Type B pancreatic cell (in vitro differentiated cells): ENCODE data around the gene MRPS31. TPM values are rescaled to one million over a fixed set of nuclear protein-coding genes. Genes with fewer than 3 reads are reported as not detected.
A peak's percentile ranks its signal among the peaks of the same experiment; 100 is the strongest.

Experiments
- DNase-seq: peaks from one replicate; pipeline ENCODE4 v3.0.0; 2021; ENCODE audit warnings: mixed read lengths; ENCODE audit not compliant: unreplicated experiment; ENCODE audit errors: extremely low spot score
- H3K27ac Mint-ChIP-seq: 2 replicates; pipeline ENCODE4 v1.8.0; 2021; ENCODE audit warnings: mild to moderate bottlenecking, mixed read lengths
- H3K27me3 Mint-ChIP-seq: 2 replicates; pipeline ENCODE4 v1.8.0; 2021; ENCODE audit warnings: mixed read lengths
- H3K36me3 Mint-ChIP-seq: 2 replicates; pipeline ENCODE4 v1.8.0; 2021; ENCODE audit warnings: mixed read lengths
- H3K4me1 Mint-ChIP-seq: one replicate; pipeline ENCODE4 v1.8.0; 2021; ENCODE audit warnings: mixed read lengths; ENCODE audit not compliant: unreplicated experiment
- H3K4me3 Mint-ChIP-seq: 2 replicates; pipeline ENCODE4 v1.8.0; 2021; ENCODE audit warnings: mild to moderate bottlenecking, mixed read lengths
- H3K9me3 Mint-ChIP-seq: 2 replicates; pipeline ENCODE4 v1.8.0; 2021; ENCODE audit warnings: mixed read lengths
- long read RNA-seq: library from polyadenylated mRNA; unstranded; transcript quantifications from one replicate; pipeline ENCODE4 v2.0.0, GENCODE V29; 2020
- total RNA-seq: library from RNA; stranded (reverse); gene quantifications from 2 replicates; pipeline ENCODE4 v1.2.1, GENCODE V29; 2021; ENCODE audit warnings: low replicate concordance
- TF ChIP-seq, protein P1 (sequence below): fragments of 200-600 bp; sonication (generic); conservative IDR thresholded peaks from 2 replicates; pipeline ENCODE4 v1.5.0; 2021; ENCODE audit warnings: antibody characterized with exemption, mild to moderate bottlenecking

Gene MRPS31
- 26.7 and 33.6 TPM in 2 replicates for total RNA-seq
- long read RNA-seq, transcript MRPS31-201 (7 exons, 1,462 nt), result major isoform, 54 of 66 reads
- long read RNA-seq, partial matches to known transcripts, result 12 of 66 reads
- long read RNA-seq, other reads (novel, unspliced or antisense), result 0 of 66 reads

DNA sequence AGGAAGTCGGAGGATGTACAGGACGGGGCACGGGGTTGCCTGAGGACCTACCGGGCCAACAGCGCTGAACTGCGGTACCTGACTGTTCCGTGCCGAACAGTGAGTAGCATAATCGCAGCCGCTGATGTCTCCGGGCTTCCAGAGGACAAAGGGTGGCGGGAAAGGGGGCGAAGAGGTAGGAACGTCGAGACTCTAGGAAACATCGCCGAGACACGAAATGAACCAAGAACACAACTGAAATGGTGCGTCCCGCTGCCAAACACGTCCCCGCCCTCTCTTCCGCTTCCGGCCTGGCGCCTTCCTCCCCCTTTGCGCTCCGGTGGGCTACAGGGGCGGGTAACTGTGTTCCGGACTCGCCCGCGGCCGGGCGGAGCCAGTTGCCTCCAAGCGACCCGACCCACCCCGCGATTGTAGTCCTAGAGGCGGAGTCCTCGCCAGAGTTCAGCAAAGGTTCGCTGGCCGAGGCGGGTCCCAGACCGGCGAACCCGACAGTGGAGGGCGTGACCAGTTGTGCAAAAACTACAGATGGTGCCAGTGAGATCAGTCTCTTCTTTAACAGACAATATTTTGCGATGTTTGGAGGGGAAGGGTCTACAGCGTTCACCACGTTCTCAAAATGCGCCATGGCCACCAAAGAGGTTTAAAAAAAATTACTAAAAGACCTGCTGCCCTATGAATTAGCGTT is at the start of gene MRPS31:
TSS of gene MRPS31 (minus strand) at position 257 of the 685 bp plus-strand sequence. CDS start at position 203, 54 bp downstream.
- Mint-ChIP-seq H3K27me3 (no peaks in the 10 kb centered on the region), H3K27ac (peak within 1 kb of the TSS; percentile 99), H3K36me3 (peaks cover 7% of the 10 kb centered on the region), H3K9me3 (no peaks in the 10 kb centered on the region), H3K4me1 (peaks cover 14% of the 10 kb centered on the region), H3K4me3 (peak within 1 kb of the TSS; percentile 99)
- DNase-seq, result peak; percentile 96
- TF ChIP-seq, protein P1, sequence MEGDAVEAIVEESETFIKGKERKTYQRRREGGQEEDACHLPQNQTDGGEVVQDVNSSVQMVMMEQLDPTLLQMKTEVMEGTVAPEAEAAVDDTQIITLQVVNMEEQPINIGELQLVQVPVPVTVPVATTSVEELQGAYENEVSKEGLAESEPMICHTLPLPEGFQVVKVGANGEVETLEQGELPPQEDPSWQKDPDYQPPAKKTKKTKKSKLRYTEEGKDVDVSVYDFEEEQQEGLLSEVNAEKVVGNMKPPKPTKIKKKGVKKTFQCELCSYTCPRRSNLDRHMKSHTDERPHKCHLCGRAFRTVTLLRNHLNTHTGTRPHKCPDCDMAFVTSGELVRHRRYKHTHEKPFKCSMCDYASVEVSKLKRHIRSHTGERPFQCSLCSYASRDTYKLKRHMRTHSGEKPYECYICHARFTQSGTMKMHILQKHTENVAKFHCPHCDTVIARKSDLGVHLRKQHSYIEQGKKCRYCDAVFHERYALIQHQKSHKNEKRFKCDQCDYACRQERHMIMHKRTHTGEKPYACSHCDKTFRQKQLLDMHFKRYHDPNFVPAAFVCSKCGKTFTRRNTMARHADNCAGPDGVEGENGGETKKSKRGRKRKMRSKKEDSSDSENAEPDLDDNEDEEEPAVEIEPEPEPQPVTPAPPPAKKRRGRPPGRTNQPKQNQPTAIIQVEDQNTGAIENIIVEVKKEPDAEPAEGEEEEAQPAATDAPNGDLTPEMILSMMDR, result peak; percentile 22

DNA sequence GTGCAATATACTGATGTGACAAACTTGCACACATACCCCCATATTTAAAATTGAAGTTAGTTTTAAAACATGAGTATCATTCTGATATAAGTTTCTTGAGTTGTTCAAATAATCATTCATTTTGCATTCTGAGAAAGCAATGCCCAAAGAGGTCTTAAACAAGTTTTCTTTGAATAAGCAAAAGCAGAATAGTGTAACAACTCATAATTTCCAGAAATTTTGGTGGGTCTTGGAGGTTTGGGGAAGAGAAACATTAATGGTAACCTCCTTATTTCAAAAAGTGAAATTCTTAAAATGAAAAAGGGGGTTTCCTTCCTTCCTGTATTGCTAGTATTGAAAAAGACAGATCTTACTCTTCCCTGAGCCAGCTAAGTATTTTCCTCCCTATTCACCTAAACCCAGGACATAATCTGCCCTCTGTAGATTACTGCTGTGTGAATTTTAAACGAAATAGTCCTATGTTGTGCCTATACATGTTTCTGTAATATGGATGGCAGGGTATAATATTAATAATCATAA is 48.9 kb upstream of the MRPS31 start:
- H3K4me3 Mint-ChIP-seq, result no peak overlapping the region
- no peak for DNase-seq
- H3K4me1 Mint-ChIP-seq, result no peaks in the 10 kb centered on the region

DNA sequence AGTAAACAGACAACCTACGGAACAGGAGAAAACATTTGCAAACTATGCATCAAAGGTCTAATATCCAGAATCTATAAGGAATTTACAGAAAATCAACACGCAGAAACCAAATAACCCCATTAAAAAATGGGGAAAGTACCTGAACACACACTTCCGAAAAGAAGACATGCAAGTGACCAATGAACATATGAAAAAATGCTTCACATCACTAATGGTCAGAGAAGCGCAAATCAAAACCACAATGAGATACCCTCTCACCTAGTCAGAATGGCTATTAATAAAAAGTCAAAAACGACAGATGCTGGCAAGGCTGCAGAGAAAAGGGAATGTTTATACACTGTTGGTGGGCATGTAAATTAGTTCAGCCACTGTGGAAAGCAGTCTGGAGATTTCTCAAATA is 47.9 kb upstream of the MRPS31 start:
- Mint-ChIP-seq H3K4me1 (no peaks in the 10 kb centered on the region), H3K9me3 (peaks cover 19% of the 10 kb centered on the region), H3K4me3 (no peak overlapping the region), H3K27me3 (no peaks in the 10 kb centered on the region), H3K36me3 (peaks cover 14% of the 10 kb centered on the region), H3K27ac (no peak overlapping the region)
- no peak for DNase-seq
- TF ChIP-seq, protein P1, result no peak

More for the DNA sequence above, 48.9 kb upstream of the MRPS31 start:
- peaks cover 8% of the 10 kb centered on the region for H3K36me3 Mint-ChIP-seq
- no peaks in the 10 kb centered on the region for H3K27me3 Mint-ChIP-seq
- H3K9me3 Mint-ChIP-seq, result peaks cover 17% of the 10 kb centered on the region
- no peak overlapping the region for H3K27ac Mint-ChIP-seq
- TF ChIP-seq, protein P1, result no peak

DNA sequence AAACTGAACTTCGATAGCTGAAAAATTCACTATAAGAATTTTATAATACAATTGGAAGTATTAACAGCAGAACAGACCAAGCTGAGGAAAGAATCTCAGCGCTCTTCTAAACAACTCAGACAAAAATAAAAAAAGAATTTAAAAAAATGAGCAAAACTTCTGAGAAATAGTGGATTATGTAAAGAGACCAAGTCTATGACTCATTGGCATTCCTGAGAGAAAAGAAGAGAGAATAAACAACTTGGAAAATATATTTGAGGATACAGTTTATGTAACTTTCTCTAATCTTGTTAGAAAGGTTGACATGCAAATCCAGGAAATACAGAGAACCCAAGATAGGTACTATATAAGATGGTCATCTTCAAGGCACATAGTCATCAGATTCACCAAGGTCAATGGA is 43.8 kb upstream of the MRPS31 start:
- TF ChIP-seq, protein P1, result no peak
- Mint-ChIP-seq H3K4me3 (no peak overlapping the region), H3K27ac (no peak overlapping the region), H3K4me1 (no peaks in the 10 kb centered on the region), H3K9me3 (peaks cover 19% of the 10 kb centered on the region), H3K36me3 (peaks cover 32% of the 10 kb centered on the region), H3K27me3 (no peaks in the 10 kb centered on the region)
- no peak for DNase-seq

DNA sequence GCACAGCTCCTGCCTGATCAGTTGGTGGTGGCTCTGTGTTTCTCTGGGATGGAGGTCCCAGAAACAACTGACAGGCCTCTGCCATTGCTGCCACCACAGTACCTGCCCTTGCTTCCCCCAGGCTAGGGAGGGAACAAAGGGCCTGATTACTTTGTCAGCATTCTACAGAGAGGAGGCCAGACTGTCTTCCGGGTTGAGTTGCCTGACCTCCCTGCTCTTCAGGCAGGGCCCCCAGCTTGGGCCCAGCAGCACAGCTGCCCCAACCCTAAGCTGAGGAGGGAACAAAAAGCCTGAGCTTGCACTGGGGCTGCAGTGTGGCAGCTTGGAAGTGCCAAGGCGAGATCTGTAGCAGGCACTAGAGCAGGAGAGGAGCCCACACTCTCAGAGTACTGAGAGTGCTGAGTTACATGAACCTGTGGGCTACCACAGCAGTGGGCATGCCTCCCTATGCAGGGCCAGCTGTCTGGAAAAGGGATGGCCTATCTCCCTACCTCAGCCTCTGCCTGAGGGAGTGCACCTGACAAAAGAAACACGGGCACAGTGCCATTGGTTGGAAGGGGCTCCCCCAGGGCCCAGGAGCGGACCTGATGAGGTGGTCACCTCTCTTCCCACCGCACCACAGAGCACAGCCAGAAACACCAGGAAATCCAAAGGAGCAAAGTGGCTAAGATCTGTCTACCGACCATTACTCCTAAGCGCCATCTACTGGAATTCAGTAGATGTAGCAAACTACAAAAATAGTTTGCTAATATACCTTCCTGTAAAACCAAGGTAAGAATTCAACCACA is 42.9 kb upstream of the MRPS31 start:
- Mint-ChIP-seq H3K27ac (no peak overlapping the region), H3K27me3 (no peaks in the 10 kb centered on the region), H3K4me3 (no peak overlapping the region), H3K4me1 (no peaks in the 10 kb centered on the region), H3K9me3 (peaks cover 19% of the 10 kb centered on the region), H3K36me3 (peaks cover 42% of the 10 kb centered on the region)
- TF ChIP-seq, protein P1, result peak; percentile 62
- DNase-seq, result no peak
